ENCODE results near the gene RIN3.

The RIN3 gene

DNA sequence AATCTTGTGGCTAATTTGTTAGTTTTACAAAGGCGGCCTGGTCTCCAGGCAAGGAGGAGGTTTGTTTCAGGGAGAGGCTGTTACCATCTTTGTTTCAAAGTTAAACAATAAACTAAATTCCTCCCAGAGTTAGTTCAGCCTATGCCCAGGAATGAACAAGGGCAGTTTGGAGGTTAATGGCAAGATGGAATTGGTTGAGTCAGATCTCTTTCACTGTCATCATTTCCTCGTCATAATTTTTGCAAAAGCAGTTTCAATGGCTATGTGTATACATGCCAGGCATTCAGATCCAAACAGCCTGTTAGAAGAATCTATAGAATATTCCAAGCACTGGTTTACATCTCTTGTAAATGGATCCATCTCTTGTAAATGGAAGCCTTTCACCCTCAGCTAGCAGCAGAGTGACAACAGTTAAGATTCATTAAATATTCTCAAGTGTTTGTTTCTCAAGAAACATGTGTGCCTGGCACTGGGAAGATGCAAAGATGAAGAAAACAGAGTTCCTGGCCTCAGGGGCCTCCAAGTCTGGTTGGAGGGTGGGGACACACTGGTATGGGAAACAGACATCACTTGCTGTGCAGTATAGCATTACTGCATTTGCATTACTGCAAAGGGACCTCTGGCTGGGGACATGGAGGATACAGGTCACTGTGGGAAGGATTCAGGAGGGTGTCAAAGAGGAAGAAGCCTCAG lies 65.8 kb downstream of the RIN3 start:
- DNase-seq, result no peak

DNA sequence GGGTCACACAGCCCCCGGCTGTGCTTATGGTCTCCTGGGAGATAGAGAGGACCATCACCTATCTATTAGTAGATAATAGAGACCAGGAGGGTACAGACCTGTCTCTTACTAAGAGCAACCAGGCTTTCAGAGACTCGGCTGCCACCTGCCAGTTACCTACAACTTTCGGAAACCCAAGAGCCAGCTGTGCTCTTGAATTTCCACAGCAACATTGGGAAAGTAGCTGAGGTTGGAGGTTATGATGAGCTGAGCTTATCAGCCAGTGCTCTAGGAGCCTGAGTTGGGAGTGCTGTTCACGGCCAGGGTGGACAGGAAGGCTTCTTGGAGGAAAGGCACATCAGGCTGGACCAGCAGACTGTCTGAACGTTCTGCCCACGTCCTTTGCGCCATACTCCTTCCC lies 67.6 kb downstream of the RIN3 start:
- no peak for DNase-seq

DNA sequence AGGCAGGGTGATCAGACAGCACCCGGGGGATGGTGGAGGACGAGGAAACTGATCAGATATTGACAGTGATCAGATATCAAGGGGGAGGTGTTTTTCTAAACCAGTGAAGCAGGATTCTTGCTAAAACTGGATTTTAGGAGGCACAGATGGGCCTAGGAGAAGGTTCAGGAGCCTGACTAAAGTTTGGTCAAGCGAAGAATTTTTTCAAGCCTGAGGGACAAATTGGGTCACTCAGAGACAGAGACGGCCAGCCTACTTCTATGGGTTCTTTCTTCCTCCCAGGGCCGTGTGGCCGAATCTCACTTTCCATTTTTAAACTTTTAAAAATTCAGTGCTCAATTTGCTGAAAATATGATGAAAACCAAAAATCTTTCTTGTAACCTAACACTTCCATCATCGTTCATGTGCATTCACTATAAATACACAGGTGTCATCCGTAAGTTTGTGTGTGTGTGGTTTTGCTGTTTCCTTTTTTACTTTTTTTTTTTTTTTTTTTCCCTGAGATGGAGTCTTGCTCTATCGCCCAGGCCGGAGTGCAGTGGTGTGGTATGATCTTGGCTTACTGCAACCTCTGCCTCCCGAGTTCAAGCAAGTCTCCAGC lies 68.5 kb downstream of the RIN3 start:
- DNase-seq, result no peak

DNA sequence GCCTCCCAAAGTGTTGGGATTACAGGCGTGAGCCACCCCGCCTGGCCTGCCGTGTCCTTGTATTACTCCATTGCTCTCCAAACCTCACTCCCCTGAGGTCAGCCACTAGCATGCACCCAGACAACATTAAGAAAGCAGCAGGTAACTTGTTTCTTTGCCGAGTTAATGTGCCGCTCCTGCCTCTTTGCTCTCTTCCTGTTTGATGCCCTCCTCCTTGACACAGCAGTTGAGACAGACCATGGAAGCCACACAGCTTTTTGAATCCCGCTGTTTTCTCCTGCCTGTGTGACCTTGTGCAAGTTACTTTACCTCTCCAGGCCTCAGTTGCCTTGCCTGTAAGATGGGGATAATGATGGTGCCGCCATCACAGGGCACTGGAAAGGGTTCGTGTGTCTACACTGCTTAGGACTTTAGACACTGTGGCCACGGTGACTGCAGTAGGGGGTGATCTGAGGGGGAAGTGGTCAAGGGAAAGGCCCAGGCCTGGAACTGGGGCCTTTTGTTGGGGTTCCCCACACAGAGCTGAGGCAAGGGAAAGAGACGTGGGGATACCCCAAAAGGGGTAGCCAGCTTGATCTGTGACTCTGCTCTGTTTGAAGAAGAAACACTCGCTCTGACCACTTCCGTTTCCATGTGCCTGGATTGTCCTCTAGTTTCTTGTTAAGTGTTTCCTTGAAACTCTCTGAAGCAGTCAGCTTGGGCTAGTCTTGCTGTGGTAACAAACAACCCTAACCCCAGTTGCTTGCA lies 69.3 kb downstream of the RIN3 start:
- no peak for DNase-seq

DNA sequence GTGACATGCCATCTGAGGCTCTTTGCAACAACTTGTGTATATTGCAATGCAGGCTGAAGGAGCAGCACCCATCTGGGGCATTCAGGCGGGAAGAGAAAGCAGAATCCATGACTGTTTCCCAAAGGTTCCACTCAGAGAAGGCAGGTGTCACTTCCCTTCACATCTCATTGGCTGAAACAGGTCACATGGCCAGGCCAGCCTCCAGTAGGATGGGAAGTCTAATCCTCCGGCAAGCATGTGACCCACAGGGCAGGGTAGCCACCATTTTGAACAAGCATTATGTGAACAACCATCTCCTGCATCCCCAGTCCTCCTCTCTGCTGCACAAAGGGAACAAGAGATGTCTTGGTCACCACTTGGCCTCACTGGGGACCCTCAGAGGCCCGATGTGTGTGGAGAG lies 70.6 kb downstream of the RIN3 start:
- no peak for DNase-seq

DNA sequence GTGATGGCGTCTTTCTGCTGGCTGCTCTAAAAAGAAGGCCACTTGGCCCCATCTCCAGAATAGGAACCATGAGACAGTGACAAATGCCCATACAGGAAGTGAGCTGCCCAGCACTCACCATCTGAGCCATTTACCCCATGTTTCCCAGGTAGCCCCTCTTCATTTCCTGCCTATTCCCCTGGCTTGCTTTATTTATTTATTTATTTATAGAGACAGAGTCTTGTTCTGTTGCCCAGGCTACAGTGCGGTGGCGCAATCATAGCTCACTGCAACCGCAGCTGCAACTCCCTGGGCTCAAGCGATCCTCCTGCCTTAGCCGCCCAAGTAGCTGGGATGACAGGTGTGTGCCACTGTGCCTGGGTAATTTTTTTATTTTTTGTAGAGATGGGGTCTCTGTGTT lies 71.2 kb downstream of the RIN3 start:
- DNase-seq, result no peak

DNA sequence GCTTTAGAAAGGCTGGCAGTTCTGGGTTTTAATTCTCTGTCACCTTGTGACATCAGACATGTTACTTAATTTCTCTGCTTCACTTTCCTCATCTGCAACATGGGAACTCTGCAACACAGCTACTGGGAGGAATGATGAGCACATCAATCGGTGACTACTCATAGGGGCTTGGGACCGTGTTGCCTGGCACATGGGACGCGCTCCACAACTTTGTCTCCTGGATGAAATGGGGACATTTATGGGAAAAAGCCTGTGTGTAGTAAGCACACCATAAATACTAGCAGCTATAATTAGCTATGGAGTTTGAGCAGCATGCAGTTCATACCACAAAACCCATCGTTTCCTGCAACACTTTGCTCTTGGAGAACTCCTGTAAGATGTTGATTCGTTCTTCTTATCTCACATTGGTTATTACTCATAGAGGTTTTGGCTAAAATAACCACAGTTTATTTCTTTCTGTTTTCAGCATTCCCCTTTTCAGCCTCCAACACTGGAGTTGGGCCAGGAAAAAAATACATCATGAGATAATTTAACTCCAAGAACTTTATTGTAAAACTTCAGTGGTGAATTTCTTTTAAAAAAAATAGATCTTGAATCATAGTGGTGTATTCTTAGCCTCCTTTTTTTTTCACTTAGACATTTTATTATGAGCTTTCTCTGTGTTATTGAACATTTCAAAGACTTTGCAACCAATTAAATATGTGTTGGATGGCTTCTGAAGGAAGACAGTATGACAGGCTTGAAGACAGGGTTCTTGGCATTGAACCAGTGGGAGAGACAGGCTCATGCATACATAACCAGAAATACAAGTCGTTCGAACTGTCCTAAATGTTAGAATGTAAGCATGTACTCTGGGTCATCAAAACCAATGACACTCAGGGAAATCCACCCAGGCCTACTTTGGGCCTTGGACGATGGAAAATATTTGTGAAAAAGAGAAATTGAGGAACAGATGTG lies 72.7 kb downstream of the RIN3 start:
- DNase-seq, result no peak

DNA sequence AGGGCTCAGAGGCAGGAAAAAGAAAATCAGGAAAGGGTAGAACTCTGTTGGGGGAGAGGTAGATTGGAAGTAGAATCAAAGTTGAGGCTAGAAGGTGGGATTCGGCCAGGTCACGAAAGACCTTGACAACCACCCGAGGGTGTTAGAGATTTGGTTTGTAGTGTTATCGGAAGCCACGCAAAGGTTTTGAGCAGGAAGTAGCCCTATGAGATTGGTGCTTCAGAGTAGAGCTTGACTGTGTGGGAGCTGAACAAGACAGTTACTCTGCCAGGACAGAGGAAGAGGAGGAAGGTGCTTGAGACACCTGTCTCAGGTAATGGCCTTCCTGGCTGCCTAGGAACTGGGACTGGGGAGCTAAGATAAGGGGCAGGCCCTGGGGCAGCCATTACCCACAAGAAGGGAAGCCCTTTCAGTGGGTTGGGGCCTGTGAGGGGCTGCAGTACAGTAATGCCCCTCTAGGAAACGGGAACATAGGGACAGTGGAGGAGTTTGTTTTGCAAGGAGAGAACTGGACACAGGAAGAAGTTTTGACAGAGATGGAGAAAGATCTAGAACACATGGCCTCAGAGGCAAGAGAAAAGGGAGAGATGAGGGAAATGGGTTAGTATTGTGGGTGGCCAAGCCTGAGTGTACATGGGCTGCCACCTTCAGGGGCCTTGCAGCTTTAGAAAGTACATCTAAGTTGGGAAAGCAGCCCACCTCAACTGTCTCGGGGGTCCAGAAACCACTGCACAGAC lies 73.5 kb downstream of the RIN3 start:
- DNase-seq, result no peak

DNA sequence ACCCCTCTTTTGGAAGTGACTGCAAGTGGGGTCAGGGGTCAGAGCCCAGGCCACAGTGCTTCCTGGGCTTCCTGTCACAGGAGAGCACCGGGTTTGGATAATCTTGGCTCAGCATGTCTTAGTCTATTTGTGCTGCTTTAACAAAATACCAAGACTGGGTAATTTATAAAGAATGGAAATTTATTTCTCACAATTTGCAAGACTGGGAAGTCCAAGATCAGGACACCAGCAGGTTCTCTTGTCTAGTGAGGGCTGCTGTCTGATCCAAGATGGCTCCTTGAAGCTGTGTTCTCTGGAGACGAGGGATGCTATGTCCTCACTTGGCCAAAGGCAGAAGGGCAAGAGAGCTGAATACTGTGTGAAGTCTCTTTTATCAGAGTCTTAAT lies 74.1 kb downstream of the RIN3 start:
- DNase-seq, result no peak

DNA sequence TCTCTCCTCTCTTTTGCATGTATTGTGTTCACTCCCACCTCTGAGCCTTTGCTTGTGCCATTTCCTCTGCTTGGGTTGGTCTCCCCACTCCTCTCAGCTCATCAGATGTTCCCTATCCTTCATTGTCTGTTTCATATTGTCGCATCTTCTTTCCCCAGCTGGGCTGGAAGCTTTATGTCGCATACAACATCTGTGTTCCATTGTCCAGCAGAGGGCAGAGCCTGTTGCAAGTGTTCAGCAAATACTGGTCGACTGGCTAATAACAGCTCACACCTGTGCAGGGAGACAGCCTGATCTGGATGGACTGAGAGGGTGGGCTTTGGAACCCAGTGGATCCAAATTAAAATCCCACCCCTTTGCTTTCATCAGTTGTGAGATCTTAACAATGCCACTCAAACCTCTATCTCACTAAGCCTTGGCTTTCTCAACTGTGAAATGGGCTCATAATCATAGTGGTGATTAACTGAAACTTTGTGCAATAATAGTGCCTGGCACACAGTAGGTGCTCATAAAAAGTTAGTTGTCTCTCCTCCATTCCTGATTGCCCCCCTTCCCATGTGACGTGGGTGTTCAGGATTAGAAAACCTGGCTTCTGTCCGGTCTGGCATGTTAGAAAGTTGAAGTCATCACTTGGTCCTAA lies 75.8 kb downstream of the RIN3 start:
- no peak for DNase-seq

DNA sequence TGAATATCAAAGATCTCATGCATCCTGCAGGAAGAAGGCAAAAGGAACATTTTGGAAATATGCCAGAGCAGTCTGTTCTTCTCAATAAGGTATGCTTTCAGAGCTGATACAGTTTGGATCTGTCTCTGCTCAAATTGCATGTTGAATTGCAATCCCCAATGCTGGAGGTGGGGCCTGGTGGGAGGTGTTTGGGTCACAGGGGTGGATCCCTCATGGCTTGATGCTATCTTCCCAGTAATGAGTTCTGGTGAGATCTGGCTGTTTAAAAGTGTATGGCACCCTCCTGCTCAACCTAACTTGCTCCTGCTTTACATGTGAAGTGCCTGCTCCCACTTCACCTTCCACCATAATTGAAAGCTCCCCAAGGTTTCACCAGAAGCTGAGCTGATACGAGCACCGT lies 76.6 kb downstream of the RIN3 start:
- no peak for DNase-seq

DNA sequence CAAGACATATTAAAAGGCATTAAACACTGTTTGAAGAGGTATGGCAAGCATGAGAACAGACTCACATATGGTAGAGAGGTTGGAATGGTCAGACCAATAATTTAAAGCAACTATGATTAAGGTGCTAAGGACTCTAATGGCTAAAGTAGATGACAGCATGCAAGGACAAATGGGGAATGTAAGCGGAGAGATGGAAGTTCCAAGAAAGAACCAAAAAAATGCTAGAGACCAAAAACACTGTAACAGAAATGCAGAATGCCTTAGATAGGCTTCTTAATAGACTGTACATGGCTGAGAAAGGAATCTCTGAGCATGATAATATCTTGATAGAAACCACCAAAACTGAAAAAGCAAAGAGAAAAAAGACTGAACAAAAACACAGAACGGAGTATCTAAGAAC lies 77.4 kb downstream of the RIN3 start:
- DNase-seq, result no peak

DNA sequence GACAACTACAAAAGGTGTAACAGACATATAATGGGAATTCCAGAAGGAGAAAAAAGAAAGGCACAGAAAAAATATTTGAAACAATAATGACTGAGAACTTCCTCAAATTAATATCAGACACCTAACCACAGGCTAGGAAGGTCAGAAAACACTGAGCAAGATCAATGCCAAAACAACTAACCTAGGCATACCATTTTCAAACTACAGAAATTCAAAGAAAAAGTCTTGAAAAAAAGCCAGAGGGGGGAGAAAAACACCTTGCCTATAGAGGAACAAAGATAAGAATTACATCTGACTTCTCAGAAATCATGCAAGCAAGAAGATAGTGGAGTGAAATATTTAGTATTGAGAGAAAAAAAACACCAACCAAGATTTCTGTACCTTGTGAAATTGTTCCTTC lies 77.8 kb downstream of the RIN3 start:
- DNase-seq, result no peak

DNA sequence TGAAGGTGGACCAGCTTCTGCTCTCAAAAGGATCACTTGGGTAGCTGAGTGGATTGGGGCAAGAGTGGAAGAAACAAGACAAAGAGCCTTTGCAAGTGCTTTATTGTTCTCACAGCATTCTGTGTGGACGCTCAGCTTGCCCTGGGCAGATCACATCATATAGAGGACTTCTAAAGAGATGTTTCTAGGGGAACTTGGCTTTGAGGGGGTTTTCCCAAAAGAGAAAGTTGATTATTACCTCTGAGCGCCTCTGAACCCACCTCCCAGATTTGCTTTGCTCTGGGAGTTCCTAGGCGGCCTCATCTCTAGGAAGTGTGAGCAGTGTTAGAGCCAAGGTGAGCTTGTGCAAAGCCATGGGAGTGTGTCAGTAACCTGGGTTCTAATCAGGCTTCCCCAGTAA lies 81.7 kb downstream of the RIN3 start:
- no peak for DNase-seq

DNA sequence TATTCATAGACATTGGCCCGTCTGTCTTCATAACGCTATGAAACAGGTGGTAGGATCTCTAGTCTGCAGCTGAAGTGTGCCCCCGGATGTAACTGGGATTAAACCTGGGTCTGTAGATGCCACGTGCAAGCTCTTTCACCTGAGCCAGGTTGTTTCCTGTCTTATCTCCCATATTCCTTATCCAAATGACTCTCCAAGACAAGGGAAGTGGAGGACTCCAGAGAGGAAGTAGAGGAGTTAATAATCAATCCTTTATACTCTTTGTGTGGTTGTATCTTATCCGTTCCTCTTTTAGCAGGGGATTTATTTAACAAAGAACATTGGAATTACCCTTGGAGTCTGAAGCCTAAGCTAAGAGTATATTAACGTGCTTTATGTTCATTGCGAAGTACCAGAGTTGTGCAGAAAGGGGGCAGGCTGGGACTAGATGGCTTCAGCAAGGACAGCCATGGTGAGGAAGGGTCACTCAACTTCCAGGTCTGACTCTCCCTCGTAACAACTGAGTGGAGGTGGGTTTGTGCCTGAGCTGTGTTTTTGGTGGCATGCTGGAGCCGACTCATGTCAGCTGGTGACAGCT lies 82.8 kb downstream of the RIN3 start:
- DNase-seq, result no peak

DNA sequence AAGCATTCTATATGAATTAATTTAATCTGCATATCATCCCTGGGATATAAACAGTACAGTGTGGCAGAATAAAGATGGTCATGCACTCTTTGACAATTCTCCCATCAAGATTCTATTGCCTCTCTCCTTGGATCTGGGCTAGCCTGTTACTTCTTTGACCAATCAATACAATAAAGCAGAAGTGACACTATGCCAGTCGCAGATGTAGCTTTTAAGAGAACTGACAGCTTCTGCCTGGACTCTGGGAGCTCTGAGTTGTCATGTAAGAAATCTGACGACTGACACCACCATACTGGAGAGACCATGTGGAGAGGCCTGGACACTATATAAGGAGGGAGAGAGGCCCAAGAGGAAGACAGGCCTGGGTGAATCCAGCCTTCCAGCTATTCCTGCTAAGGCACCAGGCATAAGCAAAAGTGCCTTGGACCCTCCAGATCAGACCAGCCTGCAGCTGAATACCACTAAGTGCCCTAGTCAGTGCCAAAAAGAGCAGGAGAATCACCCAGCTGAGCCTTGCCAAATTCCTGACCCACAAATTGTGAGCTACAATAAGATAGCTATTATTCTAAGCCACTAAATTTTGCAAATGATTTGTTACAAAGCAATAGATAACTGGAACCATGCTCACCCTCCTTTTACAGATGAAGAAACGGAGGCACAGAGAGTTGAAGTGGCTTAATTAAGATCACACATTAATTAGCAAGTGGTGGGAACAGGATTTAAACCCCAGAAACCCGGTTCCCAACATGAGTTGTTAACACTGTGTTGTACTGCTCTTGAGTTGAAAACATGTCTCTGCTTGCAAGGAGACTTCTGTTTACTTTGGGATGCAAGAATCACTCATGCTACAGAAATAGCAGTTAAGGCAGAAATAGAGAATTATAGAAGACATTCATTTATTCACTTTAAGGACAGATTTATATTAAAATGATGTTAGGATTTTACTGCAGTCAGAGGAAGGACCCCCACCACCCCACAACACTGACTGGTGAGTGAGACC lies 84.6 kb downstream of the RIN3 start:
- DNase-seq, result no peak

DNA sequence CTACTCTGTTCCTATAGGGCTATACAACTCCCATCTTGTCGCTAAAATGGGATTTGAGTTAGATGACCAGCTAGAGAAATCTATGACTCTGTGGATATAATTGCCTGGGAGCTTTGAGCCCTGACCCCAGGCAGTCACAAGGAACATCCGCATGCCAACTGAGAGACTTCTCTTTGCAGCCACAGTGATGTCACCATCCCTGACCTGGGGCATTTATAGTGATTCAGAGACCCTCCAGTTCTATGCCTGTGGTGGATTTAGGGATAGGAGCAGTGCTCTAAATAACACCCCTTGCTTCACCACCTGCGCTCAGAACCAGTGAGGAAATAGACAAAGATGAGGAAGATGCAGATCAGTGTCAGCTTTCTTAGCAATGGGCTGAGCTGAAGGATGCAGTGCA lies 86.2 kb downstream of the RIN3 start:
- no peak for DNase-seq

DNA sequence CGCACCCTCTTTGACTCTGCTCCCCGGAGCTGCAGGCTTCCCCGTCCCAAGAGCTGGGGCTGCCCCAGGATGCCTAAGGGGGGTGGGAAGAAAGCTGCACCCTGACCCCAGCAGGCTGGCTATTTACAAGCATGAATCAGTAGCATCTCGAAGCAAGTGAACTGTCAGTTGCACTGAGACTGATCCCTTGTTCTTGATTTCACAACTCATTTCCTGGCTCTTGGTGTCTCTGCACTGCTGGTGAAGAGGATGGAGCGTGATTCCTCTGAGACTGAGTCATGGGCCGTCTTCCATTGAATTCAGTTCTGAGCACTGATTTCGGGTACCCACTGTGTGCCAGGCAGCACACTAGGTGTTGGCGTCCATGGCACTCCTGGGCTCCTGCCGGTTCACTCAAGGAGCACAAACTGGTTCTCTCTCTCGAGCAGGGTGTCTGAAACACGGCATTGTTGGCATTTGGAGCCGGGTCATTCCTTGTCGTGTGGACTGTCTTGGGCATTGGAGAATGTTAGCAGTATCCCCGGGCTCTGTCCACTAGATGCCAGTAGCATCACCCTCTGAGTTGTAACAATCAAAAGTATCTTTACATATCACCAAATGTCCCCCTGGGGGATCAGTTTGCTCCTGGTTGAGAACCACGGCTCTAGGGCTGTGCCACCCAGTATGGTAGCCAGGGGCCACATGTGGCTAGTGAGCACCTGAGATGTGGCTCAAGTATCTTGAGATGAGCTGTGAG lies 86.9 kb downstream of the RIN3 start:
- no peak for DNase-seq

DNA sequence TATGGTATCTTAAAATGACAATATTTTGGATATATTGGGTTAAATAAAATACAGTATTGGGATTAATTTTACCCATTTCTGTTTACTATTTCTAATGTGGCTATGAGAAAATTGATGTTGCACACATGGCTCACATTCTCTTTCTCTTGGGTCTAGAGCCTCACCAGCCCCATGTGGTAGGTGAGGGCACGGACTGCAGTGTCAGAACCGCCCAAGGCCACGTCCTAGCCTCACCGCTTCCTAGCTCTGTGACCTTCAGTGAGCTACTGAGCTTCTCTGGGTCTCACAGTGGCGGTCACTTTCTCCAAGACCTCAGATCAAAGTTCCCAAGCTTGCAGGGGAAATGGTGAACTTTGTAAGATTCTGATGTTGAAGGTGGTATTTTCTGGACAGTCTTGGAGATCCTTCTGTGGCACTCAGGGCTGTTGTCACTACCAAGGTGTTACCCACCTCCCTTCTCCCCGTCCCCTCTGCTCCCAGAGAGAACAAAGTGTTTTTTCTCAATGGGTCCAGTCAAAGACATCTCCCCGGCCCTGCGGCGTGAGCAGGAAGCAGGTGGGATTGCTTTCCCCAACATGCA lies 87.6 kb downstream of the RIN3 start:
- no peak for DNase-seq

Measured in DMS79 (cell line).